HEK293 (cell line): ENCODE measurements around the gene B4GALT1.

Source experiments
- BCL11A ChIP-seq: fragments of 450-650 bp; formaldehyde crosslinking; IDR thresholded peaks from 2 replicates; pipeline ENCODE4 v1.5.1; 2016; ENCODE audit warnings: low read depth, missing biosample characterization, missing genetic modification characterization
- HOXD13 ChIP-seq: sonication (generic); formaldehyde crosslinking; IDR thresholded peaks from 2 replicates; pipeline ENCODE4 v1.8.0; 2022; ENCODE audit warnings: missing genetic modification reagents, borderline replicate concordance
- IKZF3 ChIP-seq: fragments of 450-650 bp; IDR thresholded peaks from 2 replicates; pipeline ENCODE4 v1.5.0; 2018; ENCODE audit warnings: missing biosample characterization, mild to moderate bottlenecking, missing genetic modification characterization, moderate library complexity
- OSR2 ChIP-seq: fragments of 450-650 bp; formaldehyde crosslinking; IDR thresholded peaks from 2 replicates; pipeline ENCODE4 v1.5.1; 2016; ENCODE audit warnings: missing biosample characterization, missing genetic modification characterization
- SETDB1 ChIP-seq: IDR thresholded peaks from one replicate; pipeline ENCODE4 v1.6.1; 2017; ENCODE audit warnings: mild to moderate bottlenecking, low read length, moderate library complexity, mixed read lengths; ENCODE audit not compliant: insufficient read length
- YY1 ChIP-seq: fragments of 450-650 bp; formaldehyde crosslinking; IDR thresholded peaks from 2 replicates; pipeline ENCODE4 v1.5.1; 2018; ENCODE audit warnings: missing biosample characterization, missing genetic modification characterization
- ZNF114 ChIP-seq: fragments of 450-650 bp; formaldehyde crosslinking; IDR thresholded peaks from 2 replicates; pipeline ENCODE4 v1.5.0; 2017; ENCODE audit warnings: missing biosample characterization, missing genetic modification characterization
- ZNF561 ChIP-seq: fragments of 450-650 bp; IDR thresholded peaks from 2 replicates; pipeline ENCODE4 v1.5.1; 2018; ENCODE audit warnings: missing biosample characterization, missing genetic modification characterization, borderline replicate concordance
- TF ChIP-seq, protein P1 (sequence below): fragments of 450-650 bp; formaldehyde crosslinking; IDR thresholded peaks from 2 replicates; pipeline ENCODE4 v1.5.1; 2016; ENCODE audit warnings: missing biosample characterization, missing genetic modification characterization
- TF ChIP-seq, protein P2 (sequence below): sonication (generic); formaldehyde crosslinking; IDR thresholded peaks from 2 replicates; pipeline ENCODE4 v1.8.1; 2022; ENCODE audit warnings: mild to moderate bottlenecking, moderate library complexity, missing genetic modification reagents
- TF ChIP-seq, protein P3 (sequence below): fragments of 450-650 bp; formaldehyde crosslinking; IDR thresholded peaks from 2 replicates; pipeline ENCODE4 v1.5.1; 2016; ENCODE audit warnings: missing biosample characterization, missing genetic modification characterization, low read depth
- TF ChIP-seq, protein P4 (sequence below): fragments of 450-650 bp; formaldehyde crosslinking; IDR thresholded peaks from 2 replicates; pipeline ENCODE4 v1.5.1; 2016; ENCODE audit warnings: missing biosample characterization, missing genetic modification characterization
- TF ChIP-seq, protein P5 (sequence below): fragments of 450-650 bp; formaldehyde crosslinking; IDR thresholded peaks from 2 replicates; pipeline ENCODE4 v1.5.1; 2016; ENCODE audit warnings: missing biosample characterization, missing genetic modification characterization, low read depth

DNA sequence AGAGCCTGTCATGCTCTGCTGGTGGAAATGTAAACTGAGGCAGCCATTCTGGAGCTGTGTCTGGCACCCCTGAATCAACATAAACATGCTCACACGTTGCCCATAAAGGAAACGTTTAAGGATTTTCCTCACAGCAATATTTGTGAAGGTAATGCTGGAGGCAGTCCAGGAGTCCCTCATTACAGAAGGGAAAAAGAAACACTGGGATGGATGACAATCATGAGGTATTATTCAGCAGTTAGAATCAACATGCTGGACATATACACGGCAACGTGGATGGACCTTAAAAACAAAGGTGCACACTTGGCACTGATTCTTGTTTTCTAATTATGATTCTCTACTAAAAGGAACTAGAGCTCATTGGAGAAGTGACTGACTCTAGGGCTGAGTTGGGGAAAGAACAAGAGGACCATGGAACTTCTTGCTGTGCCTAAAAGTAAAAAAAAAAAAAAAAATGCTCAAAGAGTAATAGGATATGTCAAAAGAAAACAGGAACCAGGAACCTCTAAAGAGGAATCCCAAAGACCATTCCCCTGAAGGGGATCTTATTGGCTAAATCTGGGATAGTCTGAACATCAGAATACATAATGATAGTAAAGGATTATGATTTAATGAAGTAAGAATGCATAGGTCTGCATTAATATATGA lies 18.6 kb downstream of the B4GALT1 start:
- TF ChIP-seq, protein P1, sequence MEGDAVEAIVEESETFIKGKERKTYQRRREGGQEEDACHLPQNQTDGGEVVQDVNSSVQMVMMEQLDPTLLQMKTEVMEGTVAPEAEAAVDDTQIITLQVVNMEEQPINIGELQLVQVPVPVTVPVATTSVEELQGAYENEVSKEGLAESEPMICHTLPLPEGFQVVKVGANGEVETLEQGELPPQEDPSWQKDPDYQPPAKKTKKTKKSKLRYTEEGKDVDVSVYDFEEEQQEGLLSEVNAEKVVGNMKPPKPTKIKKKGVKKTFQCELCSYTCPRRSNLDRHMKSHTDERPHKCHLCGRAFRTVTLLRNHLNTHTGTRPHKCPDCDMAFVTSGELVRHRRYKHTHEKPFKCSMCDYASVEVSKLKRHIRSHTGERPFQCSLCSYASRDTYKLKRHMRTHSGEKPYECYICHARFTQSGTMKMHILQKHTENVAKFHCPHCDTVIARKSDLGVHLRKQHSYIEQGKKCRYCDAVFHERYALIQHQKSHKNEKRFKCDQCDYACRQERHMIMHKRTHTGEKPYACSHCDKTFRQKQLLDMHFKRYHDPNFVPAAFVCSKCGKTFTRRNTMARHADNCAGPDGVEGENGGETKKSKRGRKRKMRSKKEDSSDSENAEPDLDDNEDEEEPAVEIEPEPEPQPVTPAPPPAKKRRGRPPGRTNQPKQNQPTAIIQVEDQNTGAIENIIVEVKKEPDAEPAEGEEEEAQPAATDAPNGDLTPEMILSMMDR, result no peak
- no peak for TF ChIP-seq YY1 (tag by site-specific recombination)
- TF ChIP-seq SETDB1, result no peak
- TF ChIP-seq, protein P2, sequence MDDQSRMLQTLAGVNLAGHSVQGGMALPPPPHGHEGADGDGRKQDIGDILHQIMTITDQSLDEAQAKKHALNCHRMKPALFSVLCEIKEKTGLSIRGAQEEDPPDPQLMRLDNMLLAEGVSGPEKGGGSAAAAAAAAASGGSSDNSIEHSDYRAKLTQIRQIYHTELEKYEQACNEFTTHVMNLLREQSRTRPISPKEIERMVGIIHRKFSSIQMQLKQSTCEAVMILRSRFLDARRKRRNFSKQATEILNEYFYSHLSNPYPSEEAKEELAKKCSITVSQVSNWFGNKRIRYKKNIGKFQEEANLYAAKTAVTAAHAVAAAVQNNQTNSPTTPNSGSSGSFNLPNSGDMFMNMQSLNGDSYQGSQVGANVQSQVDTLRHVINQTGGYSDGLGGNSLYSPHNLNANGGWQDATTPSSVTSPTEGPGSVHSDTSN (CRISPR knock-in tag), result no peak
- TF ChIP-seq ZNF561 (tag by site-specific recombination), result no peak
- TF ChIP-seq, protein P3, sequence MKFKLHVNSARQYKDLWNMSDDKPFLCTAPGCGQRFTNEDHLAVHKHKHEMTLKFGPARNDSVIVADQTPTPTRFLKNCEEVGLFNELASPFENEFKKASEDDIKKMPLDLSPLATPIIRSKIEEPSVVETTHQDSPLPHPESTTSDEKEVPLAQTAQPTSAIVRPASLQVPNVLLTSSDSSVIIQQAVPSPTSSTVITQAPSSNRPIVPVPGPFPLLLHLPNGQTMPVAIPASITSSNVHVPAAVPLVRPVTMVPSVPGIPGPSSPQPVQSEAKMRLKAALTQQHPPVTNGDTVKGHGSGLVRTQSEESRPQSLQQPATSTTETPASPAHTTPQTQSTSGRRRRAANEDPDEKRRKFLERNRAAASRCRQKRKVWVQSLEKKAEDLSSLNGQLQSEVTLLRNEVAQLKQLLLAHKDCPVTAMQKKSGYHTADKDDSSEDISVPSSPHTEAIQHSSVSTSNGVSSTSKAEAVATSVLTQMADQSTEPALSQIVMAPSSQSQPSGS, result no peak
- no peak for TF ChIP-seq HOXD13
- TF ChIP-seq OSR2 (tag by site-specific recombination), result no peak
- TF ChIP-seq, protein P4, sequence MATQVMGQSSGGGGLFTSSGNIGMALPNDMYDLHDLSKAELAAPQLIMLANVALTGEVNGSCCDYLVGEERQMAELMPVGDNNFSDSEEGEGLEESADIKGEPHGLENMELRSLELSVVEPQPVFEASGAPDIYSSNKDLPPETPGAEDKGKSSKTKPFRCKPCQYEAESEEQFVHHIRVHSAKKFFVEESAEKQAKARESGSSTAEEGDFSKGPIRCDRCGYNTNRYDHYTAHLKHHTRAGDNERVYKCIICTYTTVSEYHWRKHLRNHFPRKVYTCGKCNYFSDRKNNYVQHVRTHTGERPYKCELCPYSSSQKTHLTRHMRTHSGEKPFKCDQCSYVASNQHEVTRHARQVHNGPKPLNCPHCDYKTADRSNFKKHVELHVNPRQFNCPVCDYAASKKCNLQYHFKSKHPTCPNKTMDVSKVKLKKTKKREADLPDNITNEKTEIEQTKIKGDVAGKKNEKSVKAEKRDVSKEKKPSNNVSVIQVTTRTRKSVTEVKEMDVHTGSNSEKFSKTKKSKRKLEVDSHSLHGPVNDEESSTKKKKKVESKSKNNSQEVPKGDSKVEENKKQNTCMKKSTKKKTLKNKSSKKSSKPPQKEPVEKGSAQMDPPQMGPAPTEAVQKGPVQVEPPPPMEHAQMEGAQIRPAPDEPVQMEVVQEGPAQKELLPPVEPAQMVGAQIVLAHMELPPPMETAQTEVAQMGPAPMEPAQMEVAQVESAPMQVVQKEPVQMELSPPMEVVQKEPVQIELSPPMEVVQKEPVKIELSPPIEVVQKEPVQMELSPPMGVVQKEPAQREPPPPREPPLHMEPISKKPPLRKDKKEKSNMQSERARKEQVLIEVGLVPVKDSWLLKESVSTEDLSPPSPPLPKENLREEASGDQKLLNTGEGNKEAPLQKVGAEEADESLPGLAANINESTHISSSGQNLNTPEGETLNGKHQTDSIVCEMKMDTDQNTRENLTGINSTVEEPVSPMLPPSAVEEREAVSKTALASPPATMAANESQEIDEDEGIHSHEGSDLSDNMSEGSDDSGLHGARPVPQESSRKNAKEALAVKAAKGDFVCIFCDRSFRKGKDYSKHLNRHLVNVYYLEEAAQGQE (tag by site-specific recombination), result no peak
- TF ChIP-seq ZNF114 (tag by site-specific recombination), result no peak
- no peak for TF ChIP-seq IKZF3 (tag by site-specific recombination)
- no peak for TF ChIP-seq BCL11A (tag by site-specific recombination)
- TF ChIP-seq, protein P5, sequence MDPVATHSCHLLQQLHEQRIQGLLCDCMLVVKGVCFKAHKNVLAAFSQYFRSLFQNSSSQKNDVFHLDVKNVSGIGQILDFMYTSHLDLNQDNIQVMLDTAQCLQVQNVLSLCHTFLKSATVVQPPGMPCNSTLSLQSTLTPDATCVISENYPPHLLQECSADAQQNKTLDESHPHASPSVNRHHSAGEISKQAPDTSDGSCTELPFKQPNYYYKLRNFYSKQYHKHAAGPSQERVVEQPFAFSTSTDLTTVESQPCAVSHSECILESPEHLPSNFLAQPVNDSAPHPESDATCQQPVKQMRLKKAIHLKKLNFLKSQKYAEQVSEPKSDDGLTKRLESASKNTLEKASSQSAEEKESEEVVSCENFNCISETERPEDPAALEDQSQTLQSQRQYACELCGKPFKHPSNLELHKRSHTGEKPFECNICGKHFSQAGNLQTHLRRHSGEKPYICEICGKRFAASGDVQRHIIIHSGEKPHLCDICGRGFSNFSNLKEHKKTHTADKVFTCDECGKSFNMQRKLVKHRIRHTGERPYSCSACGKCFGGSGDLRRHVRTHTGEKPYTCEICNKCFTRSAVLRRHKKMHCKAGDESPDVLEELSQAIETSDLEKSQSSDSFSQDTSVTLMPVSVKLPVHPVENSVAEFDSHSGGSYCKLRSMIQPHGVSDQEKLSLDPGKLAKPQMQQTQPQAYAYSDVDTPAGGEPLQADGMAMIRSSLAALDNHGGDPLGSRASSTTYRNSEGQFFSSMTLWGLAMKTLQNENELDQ (tag by site-specific recombination), result no peak
